Left lung (tissue), 10 donors: ENCODE measurements around the gene ACAA1. TPM values are rescaled to one million over a fixed set of nuclear protein-coding genes. Genes with fewer than 3 reads are reported as not detected.

ENCODE experiments used
- ATAC-seq: fragments of 200-7000 bp; cut with Tn5 transposase; one replicate; pipeline ENCODE4 v1.9.1; 2020; ENCODE audit warnings: moderate library complexity
- DNase-seq, 4 donors: peaks; one replicate each; pipeline ENCODE4 v3.0.0-alpha.2; 2013 to 2020
- H3K27ac ChIP-seq, 2 donors: fragments of 200-600 bp; sonication (generic) in 1 of 2; one replicate each; pipeline versions ENCODE4 v1.5.0 to v1.8.0; 2020 to 2021
- H3K27me3 ChIP-seq, 2 donors: fragments of 200-600 bp; sonication (generic) in 1 of 2; one replicate each; pipeline versions ENCODE4 v1.5.0 to v1.8.0; 2020 to 2021
- H3K36me3 ChIP-seq, 2 donors: fragments of 200-600 bp; sonication (generic) in 1 of 2; one replicate each; pipeline versions ENCODE4 v1.5.0 to v1.8.0; 2020 to 2021
- H3K4me1 ChIP-seq, 2 donors: fragments of 200-600 bp; one replicate each; pipeline ENCODE4 v1.8.0; 2021
- H3K4me3 ChIP-seq, 2 donors: fragments of 200-600 bp; sonication (generic) in 1 of 2; one replicate each; pipeline versions ENCODE4 v1.5.0 to v1.8.0; 2020 to 2021; ENCODE audit warnings: mild to moderate bottlenecking in 1 of 2
- H3K9me3 ChIP-seq, 2 donors: fragments of 200-600 bp; sonication (generic) in 1 of 2; one replicate each; pipeline versions ENCODE4 v1.5.0 to v1.8.0; 2020 to 2021
- CTCF ChIP-seq, 2 donors: fragments of 200-600 bp; sonication (generic) in 1 of 2; IDR thresholded peaks; one replicate each; pipeline versions ENCODE4 v1.5.0 to v1.8.0; 2021; ENCODE audit warnings: antibody characterized with exemption in 2 of 2
- intact Hi-C, 2 donors: fragments of 100-400 bp; cut with DNase I; formaldehyde crosslinking; loops; one replicate each; pipeline versions ENCODE4 v1.11.2 to v1.14.2; 2022
- polyA plus RNA-seq, 6 donors: library from polyadenylated mRNA; unstranded; fragments of 120-200 nt; gene quantifications; one replicate each; pipeline ENCODE4 v1.2.1, GENCODE V29; 2013; ENCODE audit not compliant: insufficient read length in 6 of 6
- total RNA-seq, 2 donors: library from RNA; stranded (reverse); fragmentation: NEBNext Ultra II Directional; extraction: Animal tissue kit (Norgen Biotek cat#: 25700); gene quantifications; one replicate each; pipeline ENCODE4 v1.2.1, GENCODE V29; 2021
- donor health status: DM: no; HTN: yes; CAD: no.
- donor health status: DM: no; HTN: no; CAD: no.

ACAA1 gene
- total and polyA plus RNA-seq, 8 donors = 54.3 to 106 (median 60.2) TPM

- no peak overlapping the region for H3K4me3 ChIP-seq
- no peak overlapping the region for H3K27ac ChIP-seq
- peaks cover 0 to 15% of the 10 kb centered on the region in 2 donors for H3K4me1 ChIP-seq
- no peaks in the 10 kb centered on the region for H3K9me3 ChIP-seq
- no peaks in the 10 kb centered on the region for H3K27me3 ChIP-seq
- H3K36me3 ChIP-seq = no peaks in the 10 kb centered on the region
- intact Hi-C loops = no loop called here
- no peak for TF ChIP-seq CTCF (IDR thresholded peaks at IDR 0.05)
- DNase-seq = no peak
- no peak for ATAC-seq
These were observed 39.2 kb downstream of the ACAA1 start for GRCh38 chr3:38097446-38098375.

- intact Hi-C loops = no loop called here
- H3K36me3 ChIP-seq = no peaks in the 10 kb centered on the region
- H3K9me3 ChIP-seq = no peaks in the 10 kb centered on the region
- DNase-seq (no peak), ATAC-seq (no peak)
- no peak overlapping the region for H3K4me3 ChIP-seq
- H3K27ac ChIP-seq = no peak overlapping the region
- H3K4me1 ChIP-seq = peaks cover 0 to 4% of the 10 kb centered on the region in 2 donors
- no peak for TF ChIP-seq CTCF (IDR thresholded peaks at IDR 0.05)
- no peaks in the 10 kb centered on the region for H3K27me3 ChIP-seq
These were observed 41.1 kb downstream of the ACAA1 start for GRCh38 chr3:38095669-38096483.

GRCh38 chr3:38094999-38095398, 41.9 kb downstream of the ACAA1 start:
- Histone ChIP-seq H3K4me3 (no peak overlapping the region), H3K4me1 (peaks cover 0 to 3% of the 10 kb centered on the region in 2 donors), H3K27me3 (no peaks in the 10 kb centered on the region), H3K9me3 (no peaks in the 10 kb centered on the region), H3K27ac (no peak overlapping the region), H3K36me3 (no peaks in the 10 kb centered on the region)
- intact Hi-C loops = no loop called here
- no peak for DNase-seq
- no peak for TF ChIP-seq CTCF (IDR thresholded peaks at IDR 0.05)
- ATAC-seq = no peak

- no peak for DNase-seq
- no peak overlapping the region for H3K27ac ChIP-seq
- H3K9me3 ChIP-seq = no peaks in the 10 kb centered on the region
- H3K36me3 ChIP-seq = no peaks in the 10 kb centered on the region
- no peak for ATAC-seq
- intact Hi-C loops = no loop called here
- no peak for TF ChIP-seq CTCF (IDR thresholded peaks at IDR 0.05)
- H3K4me3 ChIP-seq = no peak overlapping the region
- H3K4me1 ChIP-seq = no peaks in the 10 kb centered on the region
- H3K27me3 ChIP-seq = no peaks in the 10 kb centered on the region
These were observed 46.5 kb downstream of the ACAA1 start for GRCh38 chr3:38090453-38090852.

DNA sequence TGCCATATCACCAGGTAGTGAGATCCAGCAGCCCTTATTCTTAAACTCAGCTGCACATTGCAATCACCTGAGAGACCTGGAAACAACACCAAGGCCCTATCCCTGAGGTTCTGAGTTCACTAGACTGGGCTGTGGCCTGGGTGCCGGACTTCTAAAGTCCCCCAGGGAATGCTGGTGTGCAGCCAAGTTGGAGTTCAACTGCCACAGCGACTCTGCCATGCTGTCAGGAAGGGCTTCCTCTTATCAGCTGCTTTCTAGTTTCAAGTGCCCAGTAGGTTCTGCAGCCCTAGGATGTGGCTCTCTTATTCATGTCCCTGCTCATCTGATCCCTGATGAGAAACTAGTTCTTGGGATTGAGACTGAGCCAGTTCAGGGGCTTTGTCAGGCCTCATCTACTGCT, 47.8 kb downstream of the ACAA1 start:
- Histone ChIP-seq H3K27me3 (no peaks in the 10 kb centered on the region), H3K4me3 (no peak overlapping the region), H3K4me1 (no peaks in the 10 kb centered on the region), H3K36me3 (no peaks in the 10 kb centered on the region), H3K9me3 (no peaks in the 10 kb centered on the region), H3K27ac (no peak overlapping the region)
- no peak for TF ChIP-seq CTCF (IDR thresholded peaks at IDR 0.05)
- ATAC-seq (no peak), DNase-seq (no peak)
- intact Hi-C loops = no loop called here
